Spleen (tissue), 7 donors: ENCODE results near the gene LGR6.

Source experiments
- CTCF ChIP-seq, 11 experiments: fragments of 200-600 bp in 7 of 11; fragments of 450-650 bp in 4 of 11; sonication (generic) in 4 of 11; IDR thresholded peaks in 8 of 11; conservative IDR thresholded peaks in 3 of 11; 1 replicate in 7 of 11; 2 replicates in 4 of 11; pipeline versions ENCODE4 v1.4.0 to v1.8.0; 2016 to 2021; ENCODE audit warnings: antibody characterized with exemption in 11 of 11, inconsistent platforms in 4 of 11, mild to moderate bottlenecking in 1 of 11
- POLR2A ChIP-seq, 3 donors: fragments of 450-650 bp; IDR thresholded peaks; one replicate each; pipeline ENCODE4 v1.5.1; 2017; ENCODE audit warnings: antibody characterized with exemption in 3 of 3, mild to moderate bottlenecking in 1 of 3
- POLR2AphosphoS5 ChIP-seq, 3 donors: sonication (generic); formaldehyde crosslinking; IDR thresholded peaks; one replicate each; pipeline ENCODE4 v1.5.1; 2017; ENCODE audit warnings: antibody characterized with exemption in 3 of 3
- donor health status: DM: no; HTN: no; CAD: no; lungs with moderate emphysema.
- donor health status: DM: no; HTN: no; CAD: no.
- donor health status: DM: no; HTN: no; CAD: no.

- TF ChIP-seq CTCF (IDR thresholded peaks at IDR 0.05 in 8 of 11, conservative IDR thresholded peaks at IDR 0.05 in 3 of 11) = no peak
- TF ChIP-seq POLR2A (IDR thresholded peaks at IDR 0.05) = no peak
- no peak for TF ChIP-seq POLR2AphosphoS5 (IDR thresholded peaks at IDR 0.05)
Measured at GRCh38 chr1:202355944-202356553, 162.4 kb downstream of the LGR6 start.
